PFSK-1 (cell line): ENCODE data around the gene RFTN1.

Experiments used
- FOXP2 ChIP-seq: optimal IDR thresholded peaks from 2 replicates; pipeline ENCODE3; 2011; ENCODE audit warnings: borderline replicate concordance, control low read depth, inconsistent platforms; ENCODE audit not compliant: insufficient read depth; ENCODE audit errors: extremely low read length, extremely low read depth
- POLR2AphosphoS5 ChIP-seq: IDR thresholded peaks from 2 replicates; pipeline ENCODE4 v1.6.1; 2012; ENCODE audit warnings: low read depth, mild to moderate bottlenecking, control low read depth, low read length, moderate library complexity
- SIN3A ChIP-seq: IDR thresholded peaks from 2 replicates; pipeline ENCODE4 v1.6.1; 2012; ENCODE audit warnings: mild to moderate bottlenecking, low read length, moderate library complexity, borderline replicate concordance; ENCODE audit not compliant: insufficient read depth
- TAF1 ChIP-seq: IDR thresholded peaks from 2 replicates; pipeline ENCODE4 v1.6.1; 2012; ENCODE audit warnings: low read length, control low read depth, borderline replicate concordance; ENCODE audit not compliant: insufficient read depth
- TF ChIP-seq, protein P1 (sequence below), 2 experiments: IDR thresholded peaks; 2 replicates each; pipeline versions ENCODE4 v1.6.1 to v1.8.0; 2011 to 2012; ENCODE audit warnings: low read depth in 2 of 2, low read length in 2 of 2, control low read depth in 1 of 2, inconsistent platforms in 1 of 2, mild to moderate bottlenecking in 1 of 2, moderate library complexity in 1 of 2; ENCODE audit not compliant: insufficient read depth in 1 of 2

RFTN1 gene

GRCh38 chr3:16550676-16551341 is 37.3 kb upstream of the RFTN1 start:
- TF ChIP-seq FOXP2 (no peak), POLR2AphosphoS5 (no peak), SIN3A (no peak), TAF1 (no peak)
- TF ChIP-seq, protein P1, sequence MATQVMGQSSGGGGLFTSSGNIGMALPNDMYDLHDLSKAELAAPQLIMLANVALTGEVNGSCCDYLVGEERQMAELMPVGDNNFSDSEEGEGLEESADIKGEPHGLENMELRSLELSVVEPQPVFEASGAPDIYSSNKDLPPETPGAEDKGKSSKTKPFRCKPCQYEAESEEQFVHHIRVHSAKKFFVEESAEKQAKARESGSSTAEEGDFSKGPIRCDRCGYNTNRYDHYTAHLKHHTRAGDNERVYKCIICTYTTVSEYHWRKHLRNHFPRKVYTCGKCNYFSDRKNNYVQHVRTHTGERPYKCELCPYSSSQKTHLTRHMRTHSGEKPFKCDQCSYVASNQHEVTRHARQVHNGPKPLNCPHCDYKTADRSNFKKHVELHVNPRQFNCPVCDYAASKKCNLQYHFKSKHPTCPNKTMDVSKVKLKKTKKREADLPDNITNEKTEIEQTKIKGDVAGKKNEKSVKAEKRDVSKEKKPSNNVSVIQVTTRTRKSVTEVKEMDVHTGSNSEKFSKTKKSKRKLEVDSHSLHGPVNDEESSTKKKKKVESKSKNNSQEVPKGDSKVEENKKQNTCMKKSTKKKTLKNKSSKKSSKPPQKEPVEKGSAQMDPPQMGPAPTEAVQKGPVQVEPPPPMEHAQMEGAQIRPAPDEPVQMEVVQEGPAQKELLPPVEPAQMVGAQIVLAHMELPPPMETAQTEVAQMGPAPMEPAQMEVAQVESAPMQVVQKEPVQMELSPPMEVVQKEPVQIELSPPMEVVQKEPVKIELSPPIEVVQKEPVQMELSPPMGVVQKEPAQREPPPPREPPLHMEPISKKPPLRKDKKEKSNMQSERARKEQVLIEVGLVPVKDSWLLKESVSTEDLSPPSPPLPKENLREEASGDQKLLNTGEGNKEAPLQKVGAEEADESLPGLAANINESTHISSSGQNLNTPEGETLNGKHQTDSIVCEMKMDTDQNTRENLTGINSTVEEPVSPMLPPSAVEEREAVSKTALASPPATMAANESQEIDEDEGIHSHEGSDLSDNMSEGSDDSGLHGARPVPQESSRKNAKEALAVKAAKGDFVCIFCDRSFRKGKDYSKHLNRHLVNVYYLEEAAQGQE (IDR thresholded peaks at IDR 0.05; ENCODE audit: insufficient read depth in 1 of 2, low read depth in 2 of 2, low read length in 2 of 2) = no peak

DNA sequence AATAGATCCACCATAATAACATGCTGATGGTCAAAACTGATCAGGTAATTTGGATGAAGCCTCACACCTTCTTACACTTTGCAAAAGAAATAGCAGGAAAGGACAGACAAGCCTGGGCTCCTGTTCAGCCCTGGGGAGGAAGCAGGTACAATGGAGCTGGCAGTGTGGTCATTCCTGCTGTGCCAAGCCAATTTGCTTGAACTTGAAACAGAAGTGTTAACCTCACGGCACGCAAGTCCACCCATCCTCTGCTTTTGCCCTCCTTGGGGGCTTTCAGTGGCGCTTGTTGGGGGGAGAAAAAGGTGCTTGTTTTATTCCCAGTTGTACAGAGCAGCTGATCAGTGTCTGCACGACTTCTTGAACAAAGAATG is 36.8 kb upstream of the RFTN1 start:
- no peak for TF ChIP-seq FOXP2

DNA sequence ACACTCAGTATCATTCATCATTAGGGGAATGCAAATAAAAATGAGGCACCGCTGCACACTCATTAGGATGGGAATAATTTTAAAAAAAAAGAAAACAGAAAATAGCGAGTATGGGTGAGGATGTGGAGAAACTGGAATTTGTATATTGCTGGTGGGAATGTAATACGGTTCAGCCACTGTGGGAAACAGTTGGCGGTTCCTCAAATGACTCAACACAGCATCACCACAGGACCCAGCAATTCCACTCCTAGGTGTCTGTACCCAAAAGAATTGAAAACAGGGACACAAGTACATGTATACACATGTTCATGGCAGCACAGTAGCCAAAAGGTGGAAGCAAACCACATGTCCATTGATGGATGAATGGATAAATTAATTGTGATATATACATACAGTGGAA is 35.2 kb upstream of the RFTN1 start:
- TF ChIP-seq, protein P1 (IDR thresholded peaks at IDR 0.05; ENCODE audit: insufficient read depth in 1 of 2, low read depth in 2 of 2, low read length in 2 of 2) = no peak
- TF ChIP-seq POLR2AphosphoS5 (no peak), FOXP2 (no peak)

DNA sequence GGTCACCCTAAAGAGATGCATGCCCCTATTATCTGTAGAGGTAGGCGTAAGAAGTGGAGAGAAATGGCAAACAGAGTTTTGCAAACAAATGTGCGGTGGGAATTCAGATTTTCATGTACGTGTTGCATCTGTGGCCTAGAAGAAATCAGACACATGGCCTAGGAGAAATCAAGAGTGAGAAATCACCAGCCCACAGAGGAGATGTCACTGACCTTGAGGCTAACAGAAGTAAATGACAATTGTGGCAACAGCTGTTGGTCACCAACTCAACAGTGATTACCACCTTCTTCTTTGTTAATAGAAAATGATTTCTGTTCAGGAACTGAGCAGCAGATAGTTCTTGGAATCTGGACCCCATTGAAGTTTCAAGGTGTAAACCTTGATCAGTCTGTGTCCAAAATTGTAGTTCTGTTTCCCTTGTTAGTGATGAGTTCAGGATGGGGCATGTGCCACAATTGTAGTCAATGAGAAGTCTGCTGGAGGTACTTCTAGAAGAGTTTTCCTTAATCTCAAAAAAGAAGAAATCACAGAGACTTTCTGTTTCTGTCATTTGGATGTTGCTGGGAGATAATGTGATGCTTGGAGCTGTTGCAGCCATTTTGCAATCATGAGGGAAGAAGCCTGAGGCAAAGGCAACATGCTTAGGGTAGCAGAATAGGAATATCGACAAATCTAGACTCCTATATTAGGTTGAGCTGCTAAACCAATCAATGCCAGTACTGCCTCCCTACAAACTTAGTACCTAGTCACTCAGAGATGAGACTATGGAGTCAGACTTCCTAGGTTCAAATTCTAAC is 34.3 kb upstream of the RFTN1 start:
- no peak for TF ChIP-seq POLR2AphosphoS5
- TF ChIP-seq, protein P1 (IDR thresholded peaks at IDR 0.05; ENCODE audit: insufficient read depth in 1 of 2, low read depth in 2 of 2, low read length in 2 of 2) = no peak
- no peak for TF ChIP-seq SIN3A

- TF ChIP-seq TAF1 (no peak), POLR2AphosphoS5 (no peak), SIN3A (no peak), FOXP2 (no peak)
- TF ChIP-seq, protein P1 (IDR thresholded peaks at IDR 0.05; ENCODE audit: insufficient read depth in 1 of 2, low read depth in 2 of 2, low read length in 2 of 2) = no peak
Observed at GRCh38 chr3:16546186-16547010, 32.9 kb upstream of the RFTN1 start.
